ENCODE results near the gene FAM184B.
"Not testable (repeated sequence)": the region's sequence is repeated elsewhere in the genome, so short reads cannot be mapped to it uniquely, and the experiment has no call there.

The FAM184B gene

DNA sequence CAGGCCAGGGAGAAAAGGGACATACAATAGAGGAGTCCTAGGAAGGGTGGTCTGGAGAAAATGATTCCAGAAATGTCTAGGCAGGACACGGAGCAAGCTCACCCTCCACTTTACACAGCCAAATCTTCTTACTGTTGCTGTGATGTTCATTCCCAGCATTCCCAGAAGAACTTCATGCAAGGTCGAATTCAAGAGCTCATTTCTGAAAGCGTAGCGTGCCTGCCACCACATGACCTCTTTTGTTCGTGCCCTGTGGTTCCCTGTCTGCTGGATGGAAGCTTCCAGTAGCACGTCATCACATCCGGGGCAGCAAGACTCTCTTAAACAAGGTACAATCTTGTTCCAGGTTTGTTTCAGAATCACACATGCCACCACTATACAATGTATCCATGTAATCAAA is 57.8 kb downstream of the FAM184B start:
- in situ Hi-C loops (cut with MboI; ENCODE audit: low pct_unique_long_range_greater_than_20kb, low sequenced_read_pairs) = no loop called here
- DNase-seq = no peak

DNA sequence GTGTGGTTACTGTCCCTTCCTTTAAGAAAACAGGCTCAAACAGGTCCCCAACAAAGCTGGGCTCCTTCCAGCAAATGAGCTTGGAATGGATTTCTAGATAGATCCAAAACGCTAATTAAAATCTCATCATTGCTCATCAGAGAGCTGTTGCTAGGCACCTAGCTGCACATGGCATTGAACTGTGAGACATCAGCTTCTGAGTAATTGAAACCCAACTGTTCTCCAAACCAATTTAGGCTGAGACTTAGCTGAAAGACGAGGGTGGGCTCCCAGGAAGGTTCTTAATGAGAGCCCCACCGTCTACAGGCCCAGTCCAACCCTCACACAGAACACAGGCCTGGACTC is 59.1 kb downstream of the FAM184B start:
- in situ Hi-C loops (cut with MboI; ENCODE audit: low pct_unique_long_range_greater_than_20kb, low sequenced_read_pairs) = no loop called here
- DNase-seq = no peak

DNA sequence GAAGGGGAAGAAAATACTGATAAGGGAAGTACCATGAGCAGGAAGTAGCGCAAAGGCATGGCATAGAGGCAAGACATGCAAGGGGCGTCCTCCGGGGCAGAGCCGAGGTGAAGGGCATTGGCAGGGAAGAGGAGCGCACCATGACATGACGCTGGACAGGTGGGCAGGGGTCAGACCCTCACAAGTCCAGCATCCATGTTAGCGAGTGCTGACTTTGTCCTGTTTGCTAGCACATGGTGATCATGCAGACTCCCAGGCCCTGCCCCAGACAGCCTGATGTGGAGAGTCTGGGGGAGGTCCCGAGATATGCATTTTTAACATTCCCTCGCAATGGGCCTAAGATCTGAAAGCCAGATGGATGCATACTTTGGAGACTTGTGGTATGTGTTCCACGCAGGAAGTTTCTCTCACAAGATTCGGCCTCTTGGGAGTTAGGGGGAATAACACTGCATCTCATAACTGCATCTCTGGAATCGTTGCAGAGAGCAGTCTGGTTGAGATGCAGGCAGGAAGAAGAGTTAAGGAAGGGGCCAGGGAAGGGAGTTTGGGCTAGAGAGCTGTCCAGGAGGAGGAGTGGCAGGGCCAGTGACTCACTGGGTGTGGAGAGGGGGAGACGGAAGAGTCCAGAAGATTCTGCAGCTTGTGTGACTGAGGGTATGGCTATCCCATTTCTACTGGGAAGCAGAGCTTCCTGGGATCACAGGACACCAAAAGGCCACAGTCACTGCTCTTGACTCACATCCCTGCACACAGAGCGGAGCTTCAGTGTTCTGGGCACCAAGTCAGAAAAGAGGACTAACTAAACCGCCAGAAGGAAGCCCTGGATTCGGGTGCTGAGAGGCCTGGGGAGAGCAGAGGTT is 59.7 kb downstream of the FAM184B start:
- no peak for DNase-seq
- in situ Hi-C loops (cut with MboI; ENCODE audit: low pct_unique_long_range_greater_than_20kb, low sequenced_read_pairs) = no loop called here

GRCh38 chr4:17719106-17719505 is 62.3 kb downstream of the FAM184B start:
- in situ Hi-C loops (cut with MboI; ENCODE audit: low pct_unique_long_range_greater_than_20kb, low sequenced_read_pairs) = no loop called here
- DNase-seq = no peak

DNA sequence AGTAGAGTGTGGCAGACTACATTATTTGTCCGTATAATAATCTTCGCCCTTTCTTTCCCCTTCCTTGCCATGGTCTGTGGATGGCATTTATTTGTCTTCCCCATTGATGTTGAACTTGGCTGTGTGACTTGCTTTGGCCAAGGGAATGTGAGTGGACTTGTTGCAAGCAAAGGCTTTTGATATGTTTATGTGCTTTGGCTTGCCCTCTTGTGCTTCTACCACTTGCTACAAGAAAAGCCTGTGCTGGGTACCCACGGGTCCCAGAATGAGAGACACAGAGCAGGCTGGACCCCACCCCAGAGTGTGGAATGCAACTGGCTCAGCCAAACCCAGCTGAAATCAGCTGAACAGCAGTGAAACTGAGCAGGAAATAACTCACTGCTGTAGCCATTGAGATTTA is 63.0 kb downstream of the FAM184B start:
- no peak for DNase-seq
- in situ Hi-C loops (cut with MboI; ENCODE audit: low pct_unique_long_range_greater_than_20kb, low sequenced_read_pairs) = no loop called here

DNA sequence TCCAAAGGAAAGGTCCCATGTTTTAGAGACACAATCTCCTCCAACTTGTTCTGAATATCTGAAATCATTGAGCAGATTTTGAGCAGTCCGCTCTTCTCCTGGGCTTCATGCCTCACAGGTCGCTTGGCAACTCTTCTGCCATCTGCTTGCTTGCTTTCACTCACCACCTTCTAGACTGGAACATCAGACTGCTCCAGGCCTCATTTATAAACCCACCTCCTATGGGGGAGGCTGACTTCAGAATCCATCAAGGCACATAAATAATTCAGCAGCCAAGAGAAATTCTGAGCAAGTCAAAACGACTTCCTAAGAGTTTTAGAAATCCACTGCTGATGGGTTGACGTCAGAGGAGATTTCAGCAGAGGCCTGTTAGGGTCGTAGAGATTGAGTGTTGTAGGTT is 64.1 kb downstream of the FAM184B start:
- no peak for DNase-seq
- in situ Hi-C loops (cut with MboI; ENCODE audit: low pct_unique_long_range_greater_than_20kb, low sequenced_read_pairs) = no loop called here

DNA sequence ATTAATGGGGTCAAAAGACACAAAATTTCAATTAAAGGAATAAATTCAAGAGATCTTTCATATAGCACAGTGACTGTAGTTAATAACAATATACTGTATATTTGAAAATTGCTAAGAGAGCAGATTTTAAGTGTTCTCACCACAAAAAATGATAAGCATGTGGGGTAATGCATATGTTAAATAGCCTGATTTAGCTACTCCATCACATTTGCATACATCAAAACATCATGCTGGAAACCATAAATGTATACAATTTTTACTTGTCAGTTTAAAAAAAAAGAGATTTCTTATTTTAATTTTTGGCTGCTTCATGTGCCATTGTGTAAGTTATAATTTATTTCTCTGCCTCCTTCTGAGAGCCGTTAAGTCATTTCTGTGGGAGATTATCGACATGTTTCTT is 65.9 kb downstream of the FAM184B start:
- in situ Hi-C loops (cut with MboI; ENCODE audit: low pct_unique_long_range_greater_than_20kb, low sequenced_read_pairs) = no loop called here
- no peak for DNase-seq

GRCh38 chr4:17713779-17714178 is 67.6 kb downstream of the FAM184B start:
- in situ Hi-C loops (cut with MboI; ENCODE audit: low pct_unique_long_range_greater_than_20kb, low sequenced_read_pairs) = no loop called here
- no peak for DNase-seq

GRCh38 chr4:17712166-17712565 is 69.3 kb downstream of the FAM184B start:
- in situ Hi-C loops (cut with MboI; ENCODE audit: low pct_unique_long_range_greater_than_20kb, low sequenced_read_pairs) = no loop called here

GRCh38 chr4:17711206-17711605 is 70.2 kb downstream of the FAM184B start:
- DNase-seq; in situ Hi-C loops (cut with MboI; ENCODE audit: low pct_unique_long_range_greater_than_20kb, low sequenced_read_pairs): not testable (repeated sequence)

More at GRCh38 chr4:17712166-17712565, 69.3 kb downstream of the FAM184B start:
- no peak for DNase-seq

DNA sequence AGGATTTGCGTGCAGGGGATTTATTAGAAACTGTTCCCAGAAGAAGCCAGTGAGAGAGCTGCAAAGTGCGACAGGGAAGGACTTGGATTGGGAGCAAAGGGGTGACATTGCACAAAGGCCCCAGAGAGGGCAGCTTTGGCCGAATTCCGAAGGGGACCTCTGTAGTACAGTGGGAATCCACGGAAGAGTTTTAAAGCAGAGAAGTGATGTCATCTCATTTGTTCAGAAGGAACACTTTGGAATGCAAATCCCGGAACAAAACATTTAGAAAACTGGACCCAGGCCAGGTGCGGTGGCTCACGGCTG is 71.7 kb downstream of the FAM184B start:
- in situ Hi-C loops (cut with MboI; ENCODE audit: low pct_unique_long_range_greater_than_20kb, low sequenced_read_pairs) = no loop called here
- DNase-seq = no peak

DNA sequence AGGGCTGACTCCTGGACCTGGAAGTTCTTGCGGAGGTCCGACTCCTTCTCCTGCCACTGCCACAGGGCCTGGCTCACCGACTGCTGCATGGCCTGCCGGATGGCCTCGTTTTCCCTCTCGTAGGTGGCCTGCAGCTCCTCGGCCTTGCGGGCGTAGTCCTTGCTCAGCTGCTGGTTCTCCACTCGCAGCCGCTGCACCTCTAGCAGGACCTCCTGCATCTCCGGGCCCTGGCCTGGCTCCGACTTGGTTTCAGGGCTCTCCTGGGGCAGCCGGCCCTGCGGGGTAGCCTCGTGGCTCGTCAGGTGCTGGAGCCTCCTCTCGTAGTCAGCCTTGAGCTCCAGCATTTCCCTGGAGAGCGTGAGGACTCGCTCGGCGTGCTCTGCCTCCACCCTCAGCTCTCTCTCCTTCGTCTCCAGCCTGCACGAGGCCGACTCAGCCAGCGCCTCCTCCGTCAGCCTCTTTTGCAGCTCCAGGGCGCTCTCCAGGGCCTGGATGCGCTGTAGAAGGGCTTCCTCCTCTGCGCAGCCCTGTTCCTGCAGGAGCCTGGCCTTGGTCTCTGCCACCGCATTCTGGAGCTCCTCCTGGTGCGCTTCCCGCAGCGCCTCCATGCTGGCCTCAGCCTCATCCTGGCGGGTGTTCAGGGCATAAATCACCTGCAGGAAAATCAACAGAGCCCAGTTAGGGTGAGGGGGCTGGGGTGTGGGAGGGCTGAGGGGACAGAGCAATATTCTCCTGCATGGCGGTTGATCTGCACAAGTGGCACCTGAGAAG is 72.2 kb downstream of the FAM184B start:
- no peak for DNase-seq
- in situ Hi-C loops (cut with MboI; ENCODE audit: low pct_unique_long_range_greater_than_20kb, low sequenced_read_pairs) = no loop called here

GRCh38 chr4:17707671-17708070 is 73.8 kb downstream of the FAM184B start:
- in situ Hi-C loops (cut with MboI; ENCODE audit: low pct_unique_long_range_greater_than_20kb, low sequenced_read_pairs) = no loop called here
- DNase-seq = no peak

GRCh38 chr4:17705107-17705506 is 76.3 kb downstream of the FAM184B start:
- no peak for DNase-seq
- in situ Hi-C loops (cut with MboI; ENCODE audit: low pct_unique_long_range_greater_than_20kb, low sequenced_read_pairs) = no loop called here

- in situ Hi-C loops (cut with MboI; ENCODE audit: low pct_unique_long_range_greater_than_20kb, low sequenced_read_pairs) = no loop called here
- DNase-seq = no peak
Measured at GRCh38 chr4:17704020-17704650, 77.3 kb downstream of the FAM184B start.

GRCh38 chr4:17702641-17703040 is 78.8 kb downstream of the FAM184B start:
- no peak for DNase-seq
- in situ Hi-C loops (cut with MboI; ENCODE audit: low pct_unique_long_range_greater_than_20kb, low sequenced_read_pairs) = no loop called here

- in situ Hi-C loops (cut with MboI; ENCODE audit: low pct_unique_long_range_greater_than_20kb, low sequenced_read_pairs) = no loop called here
- DNase-seq = no peak
Measured at GRCh38 chr4:17701882-17702281, 79.5 kb downstream of the FAM184B start.

DNA sequence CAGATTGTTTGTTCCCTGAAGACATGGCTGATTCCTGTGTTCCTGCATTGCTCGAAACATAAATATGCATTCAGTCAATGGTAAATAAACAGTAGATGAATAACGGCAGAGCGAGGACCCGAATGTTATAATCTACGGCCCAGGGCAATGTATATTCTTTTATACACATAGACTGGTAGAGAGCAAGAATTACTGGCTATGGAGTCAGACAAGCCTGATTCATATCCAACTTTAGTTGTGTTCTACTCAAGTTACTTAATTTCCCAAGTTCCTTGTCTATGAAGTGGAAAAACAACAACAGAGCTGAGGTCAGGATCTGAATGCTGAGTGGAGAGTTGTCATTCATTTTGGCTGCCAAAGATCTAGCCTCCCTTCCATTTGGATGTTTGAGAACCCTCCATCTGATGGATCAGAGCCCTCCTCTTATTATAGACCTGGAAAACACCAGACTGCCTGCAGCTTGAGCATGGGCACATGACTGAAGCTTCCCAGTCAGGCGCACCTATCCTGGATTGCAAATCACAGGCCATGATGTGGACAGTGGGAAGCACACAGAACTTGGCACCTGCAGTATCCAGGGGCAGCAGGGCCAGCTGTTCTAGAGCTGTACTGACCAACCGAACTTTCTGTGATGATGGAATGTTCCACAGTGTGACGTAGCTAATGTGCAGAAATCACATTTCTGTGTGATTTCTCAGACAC is 80.1 kb downstream of the FAM184B start:
- in situ Hi-C loops (cut with MboI; ENCODE audit: low pct_unique_long_range_greater_than_20kb, low sequenced_read_pairs) = no loop called here
- DNase-seq = no peak

- in situ Hi-C loops (cut with MboI; ENCODE audit: low pct_unique_long_range_greater_than_20kb, low sequenced_read_pairs) = no loop called here
Measured at GRCh38 chr4:17699380-17699779, 82.0 kb downstream of the FAM184B start.

DNA sequence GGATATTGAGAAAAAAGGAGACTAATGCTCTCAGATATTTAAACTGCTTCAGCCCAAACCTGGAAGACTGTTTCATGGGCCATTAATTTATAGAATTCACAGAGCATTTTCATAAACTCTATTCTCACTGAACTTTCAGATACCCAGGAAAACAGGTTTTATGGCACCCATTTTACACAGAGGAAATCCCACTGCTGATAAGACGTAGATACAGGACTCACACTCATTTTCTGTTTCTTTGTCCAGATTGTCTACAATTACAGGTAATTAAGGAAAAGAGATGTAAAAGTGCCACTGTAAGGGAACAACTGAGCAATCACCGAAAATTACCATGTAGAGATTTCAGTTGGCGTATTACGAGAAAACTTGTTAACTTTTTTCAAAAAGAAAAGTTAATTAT is 83.3 kb downstream of the FAM184B start:
- no peak for DNase-seq
- in situ Hi-C loops (cut with MboI; ENCODE audit: low pct_unique_long_range_greater_than_20kb, low sequenced_read_pairs) = no loop called here

More at GRCh38 chr4:17699380-17699779, 82.0 kb downstream of the FAM184B start:
- no peak for DNase-seq
